Mesodermal cell (in vitro differentiated cells): ENCODE results near the gene KRTAP6-3. TPM values are rescaled to one million over a fixed set of nuclear protein-coding genes. Genes with fewer than 3 reads are reported as not detected.

Source experiments
- H3K27ac ChIP-seq: 2 replicates; pipeline ENCODE4 v1.7.0; 2013; ENCODE audit warnings: mild to moderate bottlenecking, low read depth, low read length, moderate library complexity; ENCODE audit not compliant: severe bottlenecking
- H3K36me3 ChIP-seq: 2 replicates; pipeline ENCODE4 v1.7.1; 2013; ENCODE audit warnings: mild to moderate bottlenecking, low read length, moderate library complexity; ENCODE audit not compliant: control insufficient read depth, insufficient read depth
- H3K4me1 ChIP-seq: one replicate; pipeline ENCODE4 v1.7.1; 2013; ENCODE audit warnings: mild to moderate bottlenecking, low read length; ENCODE audit not compliant: insufficient read depth, control insufficient read depth, poor library complexity, severe bottlenecking
- H3K4me3 ChIP-seq: 2 replicates; pipeline ENCODE4 v1.7.0; 2013; ENCODE audit warnings: low read length, control low read depth, mild to moderate bottlenecking; ENCODE audit not compliant: insufficient read depth, poor library complexity, severe bottlenecking; ENCODE audit errors: extremely low read depth
- H3K9me3 ChIP-seq: 2 replicates; pipeline ENCODE4 v1.7.1; 2013; ENCODE audit warnings: mild to moderate bottlenecking, low read length, moderate library complexity; ENCODE audit not compliant: control insufficient read depth
- WGBS, 2 experiments: methylation state at CpG; one replicate each; pipeline ENCODE4 v1.1.5; 2013; ENCODE audit warnings: missing lambda C conversion rate in 2 of 2; ENCODE audit not compliant: insufficient coverage in 2 of 2; 5-methylcytosine and 5-hydroxymethylcytosine counted together
- polyA plus RNA-seq, 2 experiments: library from polyadenylated mRNA; stranded (reverse); fragments of 50-300 nt; gene quantifications; one replicate each; pipeline ENCODE4 v1.2.3, GENCODE V29; 2013

The KRTAP6-3 gene
- polyA plus RNA-seq (2013, experiment 1 of 2): not detected
- not detected for polyA plus RNA-seq (2013, experiment 2 of 2)

- Histone ChIP-seq H3K4me3 (no peak within 1 kb of the TSS), H3K4me1 (no peaks in the 10 kb centered on the region), H3K36me3 (no peaks in the 10 kb centered on the region), H3K9me3 (no peaks in the 10 kb centered on the region), H3K27ac (no peak within 1 kb of the TSS)
- 77 to 86% methylated on average over 2 to 3 of the region's 4 CpGs for WGBS, 2 experiments
Observed at GRCh38 chr21:30592140-30592539, at the start of gene KRTAP6-3. KRTAP6-3 (plus strand) TSS chr21:30592440; CDS start chr21:30592446, 6 bp downstream.

GRCh38 chr21:30552782-30553181 is 39.5 kb upstream of the KRTAP6-3 start:
- WGBS, 2 experiments: 73 to 75% methylated on average over 1 of the region's 1 CpG

GRCh38 chr21:30555095-30555494 is 37.1 kb upstream of the KRTAP6-3 start:
- Histone ChIP-seq H3K9me3 (no peaks in the 10 kb centered on the region), H3K27ac (no peak overlapping the region), H3K36me3 (no peaks in the 10 kb centered on the region), H3K4me3 (no peak overlapping the region), H3K4me1 (no peaks in the 10 kb centered on the region)
- WGBS, 2 experiments: no CpG with 5 or more reads among the region's 2 CpGs

More at GRCh38 chr21:30552782-30553181, 39.5 kb upstream of the KRTAP6-3 start:
- Histone ChIP-seq H3K27ac (no peak overlapping the region), H3K4me3 (no peak overlapping the region), H3K36me3 (no peaks in the 10 kb centered on the region), H3K9me3 (no peaks in the 10 kb centered on the region), H3K4me1 (no peaks in the 10 kb centered on the region)

- H3K4me1 ChIP-seq: no peaks in the 10 kb centered on the region
- no peaks in the 10 kb centered on the region for H3K9me3 ChIP-seq
- WGBS, 2 experiments: no CpG with 5 or more reads among the region's 2 CpGs
- H3K36me3 ChIP-seq: no peaks in the 10 kb centered on the region
- no peak within 1 kb of the TSS for H3K27ac ChIP-seq
- H3K4me3 ChIP-seq: no peak within 1 kb of the TSS
Observed at GRCh38 chr21:30561264-30561895, 30.9 kb upstream of the KRTAP6-3 start, which contains the start of gene KRTAP19-7. KRTAP19-7 (minus strand) TSS chr21:30561314; CDS start chr21:30561289, 25 bp downstream.

GRCh38 chr21:30561957-30562356 is 30.3 kb upstream of the KRTAP6-3 start:
- 78 to 100% methylated on average over 1 of the region's 2 CpGs for WGBS, 2 experiments
- no peak overlapping the region for H3K4me3 ChIP-seq
- H3K27ac ChIP-seq: no peak overlapping the region
- H3K36me3 ChIP-seq: no peaks in the 10 kb centered on the region
- H3K4me1 ChIP-seq: no peaks in the 10 kb centered on the region
- no peaks in the 10 kb centered on the region for H3K9me3 ChIP-seq

- Histone ChIP-seq H3K9me3 (no peaks in the 10 kb centered on the region), H3K4me3 (no peak overlapping the region), H3K36me3 (no peaks in the 10 kb centered on the region), H3K27ac (no peak overlapping the region), H3K4me1 (no peaks in the 10 kb centered on the region)
- WGBS, 2 experiments: 50 to 53% methylated on average over 3 to 4 of the region's 6 CpGs
Observed at GRCh38 chr21:30563072-30563471, 29.2 kb upstream of the KRTAP6-3 start.

GRCh38 chr21:30563630-30564029 is 28.6 kb upstream of the KRTAP6-3 start:
- H3K4me3 ChIP-seq: no peak overlapping the region
- WGBS, 2 experiments: 89 to 100% methylated on average over 1 of the region's 2 CpGs
- no peaks in the 10 kb centered on the region for H3K9me3 ChIP-seq
- H3K27ac ChIP-seq: no peak overlapping the region
- H3K4me1 ChIP-seq: no peaks in the 10 kb centered on the region
- no peaks in the 10 kb centered on the region for H3K36me3 ChIP-seq

GRCh38 chr21:30567617-30568016 is 24.6 kb upstream of the KRTAP6-3 start:
- Histone ChIP-seq H3K36me3 (no peaks in the 10 kb centered on the region), H3K4me3 (no peak overlapping the region), H3K27ac (no peak overlapping the region), H3K4me1 (no peaks in the 10 kb centered on the region), H3K9me3 (no peaks in the 10 kb centered on the region)

GRCh38 chr21:30577766-30578165 is 14.5 kb upstream of the KRTAP6-3 start:
- no peak overlapping the region for H3K27ac ChIP-seq
- H3K36me3 ChIP-seq: no peaks in the 10 kb centered on the region
- H3K4me1 ChIP-seq: no peaks in the 10 kb centered on the region
- no peak overlapping the region for H3K4me3 ChIP-seq
- no peaks in the 10 kb centered on the region for H3K9me3 ChIP-seq

- no peak overlapping the region for H3K27ac ChIP-seq
- no peak overlapping the region for H3K4me3 ChIP-seq
- H3K4me1 ChIP-seq: no peaks in the 10 kb centered on the region
- H3K36me3 ChIP-seq: no peaks in the 10 kb centered on the region
- no peaks in the 10 kb centered on the region for H3K9me3 ChIP-seq
- 67 to 69% methylated on average over 1 of the region's 1 CpG for WGBS, 2 experiments
Observed at GRCh38 chr21:30579346-30579745, 12.9 kb upstream of the KRTAP6-3 start.

GRCh38 chr21:30580132-30580531 is 12.1 kb upstream of the KRTAP6-3 start:
- H3K4me1 ChIP-seq: no peaks in the 10 kb centered on the region
- no peak overlapping the region for H3K27ac ChIP-seq
- no peaks in the 10 kb centered on the region for H3K36me3 ChIP-seq
- no peak overlapping the region for H3K4me3 ChIP-seq
- H3K9me3 ChIP-seq: no peaks in the 10 kb centered on the region
- 72% methylated on average over 2 of the region's 3 CpGs; no CpG with 5 or more reads in 1 of the 2 experiments for WGBS, 2 experiments
